CD4-positive, alpha-beta T cell (primary cell): ENCODE results near the gene ZNF595. TPM values are rescaled to one million over a fixed set of nuclear protein-coding genes. Genes with fewer than 3 reads are reported as not detected.

Source experiments
- ATAC-seq: fragments of 200-7000 bp; cut with Tn5 transposase; one replicate; pipeline ENCODE4 v1.10.0; 2022; ENCODE audit warnings: mild to moderate bottlenecking; ENCODE audit not compliant: poor library complexity
- CTCF ChIA-PET: fragments of 350-600 bp; sonication (Branson Sonifier 250); formaldehyde crosslinking; loops from one replicate; lab custom pipeline; 2021; ENCODE audit warnings: antibody characterized with exemption, inconsistent platforms; lab: Charles Lee
- POLR2A ChIA-PET: fragments of 350-600 bp; sonication (Branson Sonifier 250); formaldehyde crosslinking; loops from one replicate; lab custom pipeline; 2021; ENCODE audit warnings: antibody characterized with exemption, inconsistent platforms; lab: Charles Lee
- DNase-seq, 14 experiments: peaks; one replicate each; pipeline ENCODE4 v3.0.0-alpha.2; 2013 to 2020; ENCODE audit warnings: mixed read lengths in 2 of 14
- H3K27ac ChIP-seq, 2 donors: one replicate each; pipeline versions ENCODE4 v1.5.1 to v1.7.0; 2013; ENCODE audit warnings: low read length in 2 of 2, low read depth in 1 of 2, mild to moderate bottlenecking in 1 of 2
- H3K27me3 ChIP-seq, 2 experiments: 1 replicate in 1 of 2; 2 replicates in 1 of 2; pipeline versions ENCODE4 v1.6.1 to v1.7.0; 2013; ENCODE audit warnings: low read length in 2 of 2, control low read depth in 1 of 2, mild to moderate bottlenecking in 1 of 2, moderate library complexity in 1 of 2; ENCODE audit not compliant: insufficient read depth in 2 of 2, control insufficient read depth in 1 of 2
- H3K36me3 ChIP-seq: one replicate; pipeline ENCODE4 v1.6.1; 2013; ENCODE audit warnings: low read length, control low read depth; ENCODE audit not compliant: insufficient read depth
- H3K4me1 ChIP-seq: one replicate; pipeline ENCODE4 v1.6.1; 2013; ENCODE audit warnings: low read length, control low read depth; ENCODE audit not compliant: insufficient read depth
- H3K4me3 ChIP-seq: one replicate; pipeline ENCODE4 v1.5.1; 2013; ENCODE audit warnings: mild to moderate bottlenecking, low read length, moderate library complexity
- H3K9me3 ChIP-seq, 2 experiments: 1 replicate in 1 of 2; 2 replicates in 1 of 2; pipeline versions ENCODE4 v1.6.1 to v1.7.0; 2013; ENCODE audit warnings: low read length in 2 of 2, mild to moderate bottlenecking in 2 of 2, control low read depth in 1 of 2, moderate library complexity in 1 of 2; ENCODE audit not compliant: control insufficient read depth in 1 of 2, insufficient read depth in 1 of 2
- H3K27ac Mint-ChIP-seq: one replicate; pipeline ENCODE4 v1.8.0; 2020; ENCODE audit warnings: mixed read lengths
- H3K27me3 Mint-ChIP-seq: one replicate; pipeline ENCODE4 v1.8.0; 2021; ENCODE audit warnings: mixed read lengths
- H3K36me3 Mint-ChIP-seq: one replicate; pipeline ENCODE4 v1.8.0; 2021; ENCODE audit warnings: low read depth, mixed read lengths
- H3K4me1 Mint-ChIP-seq: one replicate; pipeline ENCODE4 v1.8.0; 2021; ENCODE audit warnings: low read depth, mixed read lengths
- H3K4me3 Mint-ChIP-seq: one replicate; pipeline ENCODE4 v1.8.0; 2020; ENCODE audit warnings: mild to moderate bottlenecking, mixed read lengths
- H3K9me3 Mint-ChIP-seq: one replicate; pipeline ENCODE4 v1.8.0; 2020; ENCODE audit warnings: mixed read lengths
- intact Hi-C, 2 experiments: fragments of 100-400 bp; cut with DNase I in 1 of 2; cut with micrococcal nuclease in 1 of 2; formaldehyde crosslinking; loops; one replicate each; pipeline versions ENCODE4 v1.15.1 to v1.9.0; 2023 to 2025; cut with DNase I, micrococcal nuclease
- total RNA-seq, 174 experiments: library from RNA in 2 of 174; stranded (reverse) in 2 of 174; gene quantifications; one replicate each; pipeline ENCODE4 v1.2.3 and lab custom pipeline; 2021 to 2026
- TF ChIP-seq, protein P1 (sequence below): fragments of 200-600 bp; IDR thresholded peaks from one replicate; pipeline ENCODE4 v1.8.0; 2022; ENCODE audit warnings: antibody characterized with exemption, mild to moderate bottlenecking

Gene ZNF595
- total RNA-seq, 2 experiments from 2014 or later: 16.0 to 16.3 TPM

DNA sequence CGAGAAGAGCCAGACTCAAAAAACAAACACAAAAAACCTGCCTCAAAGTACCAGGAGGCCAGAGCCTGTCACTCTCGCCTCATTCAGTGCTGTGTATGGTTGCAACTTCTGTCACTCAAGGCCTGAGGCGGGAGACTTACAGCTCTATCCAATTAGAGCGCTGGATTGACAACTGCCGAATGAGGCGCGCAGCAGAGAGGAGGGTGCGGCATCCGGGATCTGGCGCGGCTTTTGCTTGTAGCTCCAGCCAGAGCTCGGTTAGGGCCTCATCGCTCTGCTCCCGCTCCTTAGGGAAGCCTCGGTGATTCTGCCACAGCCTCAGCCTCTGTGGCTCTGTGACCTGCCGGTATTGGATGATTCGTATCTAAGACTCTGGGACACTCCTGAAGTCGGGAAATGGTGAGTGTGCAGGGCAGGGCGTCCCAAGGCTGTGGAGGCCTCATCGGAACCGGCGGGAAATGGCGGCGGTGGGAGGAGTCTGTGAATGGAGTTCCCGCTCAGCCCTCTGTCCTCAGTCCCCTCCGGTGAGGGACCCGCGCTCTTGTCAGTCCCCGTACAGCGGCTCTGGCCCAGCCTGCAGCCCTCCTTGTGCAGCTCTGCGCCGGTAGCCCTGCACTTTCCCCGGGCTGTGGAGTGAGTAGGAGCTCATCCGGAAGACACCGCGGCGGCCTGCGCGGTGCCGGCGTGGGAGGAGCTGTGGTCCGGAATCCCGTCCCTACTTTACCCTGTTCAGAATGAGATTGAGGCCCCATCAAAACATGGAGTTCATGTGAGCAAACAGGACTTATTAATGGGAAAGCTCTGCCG lies 71.4 kb downstream of the ZNF595 start, which contains the start of gene ZNF718:
Gene ZNF718, plus strand, starts transcription at position 227 of the 807 bp plus-strand sequence. Its CDS starts 170 bp downstream, at position 397.
- no peaks in the 10 kb centered on the region for H3K27me3 ChIP-seq
- H3K36me3 ChIP-seq: peaks cover 27% of the 10 kb centered on the region
- no peaks in the 10 kb centered on the region for H3K27me3 Mint-ChIP-seq
- H3K27ac ChIP-seq: peak within 1 kb of the TSS; percentile 79 to 88
- H3K4me3 ChIP-seq: peak within 1 kb of the TSS; percentile 90
- H3K9me3 Mint-ChIP-seq: peaks cover 27% of the 10 kb centered on the region
- H3K4me1 ChIP-seq: peaks cover 48% of the 10 kb centered on the region
- H3K4me3 Mint-ChIP-seq: peak within 1 kb of the TSS; percentile 99
- peak; percentile 94 for ATAC-seq
- H3K27ac Mint-ChIP-seq: peak within 1 kb of the TSS; percentile 98
- peak; percentile 77 to 96 (median 87) for DNase-seq
- peaks cover 57% of the 10 kb centered on the region for H3K4me1 Mint-ChIP-seq
- ChIA-PET CTCF (interaction anchor here (0.9 kb wide), 1 partner anchor 95 kb away, joined by 3 read pairs; no protein-coding TSS in a partner anchor), POLR2A (interaction anchor here (0.5 to 4.5 kb wide), 29 partner anchors 9 to 1124 kb away, joined by 3 to 86 read pairs (median 4); partner anchors contain the start of genes CTBP1, MYL5, ZNF141 and ZNF595)
- intact Hi-C loops: loop anchor here (2.0 to 5.0 kb wide), 2 partner anchors 118 to 213 kb away; partner anchors contain the start of gene ZNF141 (in 1 of the 2)
- TF ChIP-seq, protein P1, sequence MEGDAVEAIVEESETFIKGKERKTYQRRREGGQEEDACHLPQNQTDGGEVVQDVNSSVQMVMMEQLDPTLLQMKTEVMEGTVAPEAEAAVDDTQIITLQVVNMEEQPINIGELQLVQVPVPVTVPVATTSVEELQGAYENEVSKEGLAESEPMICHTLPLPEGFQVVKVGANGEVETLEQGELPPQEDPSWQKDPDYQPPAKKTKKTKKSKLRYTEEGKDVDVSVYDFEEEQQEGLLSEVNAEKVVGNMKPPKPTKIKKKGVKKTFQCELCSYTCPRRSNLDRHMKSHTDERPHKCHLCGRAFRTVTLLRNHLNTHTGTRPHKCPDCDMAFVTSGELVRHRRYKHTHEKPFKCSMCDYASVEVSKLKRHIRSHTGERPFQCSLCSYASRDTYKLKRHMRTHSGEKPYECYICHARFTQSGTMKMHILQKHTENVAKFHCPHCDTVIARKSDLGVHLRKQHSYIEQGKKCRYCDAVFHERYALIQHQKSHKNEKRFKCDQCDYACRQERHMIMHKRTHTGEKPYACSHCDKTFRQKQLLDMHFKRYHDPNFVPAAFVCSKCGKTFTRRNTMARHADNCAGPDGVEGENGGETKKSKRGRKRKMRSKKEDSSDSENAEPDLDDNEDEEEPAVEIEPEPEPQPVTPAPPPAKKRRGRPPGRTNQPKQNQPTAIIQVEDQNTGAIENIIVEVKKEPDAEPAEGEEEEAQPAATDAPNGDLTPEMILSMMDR: no peak
- peaks cover 50 to 55% of the 10 kb centered on the region in 2 experiments for H3K9me3 ChIP-seq
- H3K36me3 Mint-ChIP-seq: peaks cover 82% of the 10 kb centered on the region

DNA sequence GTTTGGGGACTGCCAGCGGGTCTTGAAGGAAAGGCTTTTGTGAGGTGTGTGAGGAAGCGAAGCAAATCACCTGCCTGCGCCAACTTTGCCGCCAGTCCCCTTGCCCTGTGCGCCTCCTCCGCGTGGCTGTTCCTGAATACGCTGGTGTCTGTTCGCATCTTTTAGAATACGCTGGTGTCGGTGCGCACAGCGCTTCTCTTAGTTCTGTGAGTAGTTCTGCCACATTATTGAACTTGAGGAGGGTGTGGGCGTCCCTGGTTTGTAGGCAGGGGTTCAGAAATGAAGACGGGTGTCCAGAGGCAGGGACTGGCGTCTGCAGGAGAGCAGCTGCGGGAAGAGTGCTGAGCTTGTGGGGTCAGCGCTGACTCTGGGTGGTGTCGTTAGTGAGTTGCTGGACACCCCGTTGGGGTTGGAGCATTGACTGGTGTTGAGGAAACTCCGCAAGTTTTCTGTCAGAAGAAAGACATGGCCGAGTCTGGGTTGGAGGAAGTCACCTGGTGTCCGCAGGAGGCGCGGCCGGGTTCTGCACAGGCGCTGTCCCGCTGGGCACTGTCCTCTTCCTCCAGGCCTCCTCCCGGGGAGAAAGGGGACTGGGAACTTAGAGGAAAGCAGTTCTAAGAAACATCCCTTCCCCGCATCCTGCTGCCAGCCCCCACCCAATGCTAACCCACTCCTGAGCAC lies 72.1 kb downstream of the ZNF595 start:
- peak overlapping the region; percentile 98 for H3K27ac Mint-ChIP-seq
- DNase-seq (peak in 9 of 14 experiments; percentile 1 to 57 (median 20)), ATAC-seq (peak; percentile 8)
- H3K27ac ChIP-seq: peak overlapping the region; percentile 79 to 88
- peaks cover 44 to 52% of the 10 kb centered on the region in 2 experiments for H3K9me3 ChIP-seq
- peaks cover 46% of the 10 kb centered on the region for H3K4me1 ChIP-seq
- H3K27me3 ChIP-seq: no peaks in the 10 kb centered on the region
- peaks cover 27% of the 10 kb centered on the region for H3K36me3 ChIP-seq
- ChIA-PET POLR2A (interaction anchor here (0.5 to 4.5 kb wide), 20 partner anchors 8 to 657 kb away, joined by 3 to 86 read pairs (median 5); partner anchors contain the start of genes ZNF141 and ZNF595), CTCF (interaction anchor here (0.9 kb wide), 1 partner anchor 96 kb away, joined by 3 read pairs; no protein-coding TSS in a partner anchor)
- H3K4me1 Mint-ChIP-seq: peaks cover 63% of the 10 kb centered on the region
- no peaks in the 10 kb centered on the region for H3K27me3 Mint-ChIP-seq
- peaks cover 85% of the 10 kb centered on the region for H3K36me3 Mint-ChIP-seq
- peak overlapping the region; percentile 90 for H3K4me3 ChIP-seq
- intact Hi-C loops: loop anchor here in 1 of 2 experiments (2.0 kb wide), 1 partner anchor 118 kb away; no protein-coding TSS in a partner anchor
- H3K9me3 Mint-ChIP-seq: peaks cover 34% of the 10 kb centered on the region
- TF ChIP-seq, protein P1: no peak
- H3K4me3 Mint-ChIP-seq: peak overlapping the region; percentile 99

DNA sequence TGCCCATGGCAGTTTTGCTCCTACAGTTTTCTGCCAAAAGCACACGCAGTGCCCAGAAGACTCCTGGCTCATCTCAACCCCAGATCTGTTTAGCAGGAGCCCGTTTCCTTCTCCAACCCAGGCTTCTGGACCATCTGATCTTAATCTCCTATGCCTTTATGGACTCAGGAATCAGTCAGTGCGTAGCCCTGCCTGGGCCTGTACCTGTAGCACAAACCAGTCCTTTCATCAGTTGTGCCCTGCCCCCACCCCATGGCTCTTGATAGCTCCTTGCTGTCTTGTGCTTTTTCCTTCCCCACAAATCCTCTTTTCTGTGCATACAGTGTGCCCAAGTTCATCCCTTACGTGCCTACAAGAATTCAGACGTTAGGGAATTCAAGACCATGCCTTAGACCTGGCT lies 72.7 kb downstream of the ZNF595 start:
- Histone ChIP-seq H3K4me3 (peak overlapping the region; percentile 90), H3K27me3 (no peaks in the 10 kb centered on the region), H3K36me3 (peaks cover 29% of the 10 kb centered on the region), H3K9me3 (peaks cover 44 to 48% of the 10 kb centered on the region in 2 experiments), H3K4me1 (peaks cover 40% of the 10 kb centered on the region), H3K27ac (no peak overlapping the region)
- TF ChIP-seq, protein P1: no peak
- Mint-ChIP-seq H3K4me1 (peaks cover 57% of the 10 kb centered on the region), H3K36me3 (peaks cover 86% of the 10 kb centered on the region), H3K4me3 (peak overlapping the region; percentile 99), H3K9me3 (peaks cover 33% of the 10 kb centered on the region), H3K27ac (peak overlapping the region; percentile 98), H3K27me3 (no peaks in the 10 kb centered on the region)
- DNase-seq (peak in 1 of 14 experiments; percentile 14), ATAC-seq (no peak)
- ChIA-PET POLR2A (no interaction called here), CTCF (no interaction called here)
- intact Hi-C loops: loop anchor here (1.0 to 2.0 kb wide), 2 partner anchors 9 to 117 kb away; no protein-coding TSS in a partner anchor
